ENCODE results near the gene CENPP. TPM values are rescaled to one million over a fixed set of nuclear protein-coding genes. Genes with fewer than 3 reads are reported as not detected.

CENPP gene
- total RNA-seq, 1 donor from 2014 or later: 7.7 TPM

DNA sequence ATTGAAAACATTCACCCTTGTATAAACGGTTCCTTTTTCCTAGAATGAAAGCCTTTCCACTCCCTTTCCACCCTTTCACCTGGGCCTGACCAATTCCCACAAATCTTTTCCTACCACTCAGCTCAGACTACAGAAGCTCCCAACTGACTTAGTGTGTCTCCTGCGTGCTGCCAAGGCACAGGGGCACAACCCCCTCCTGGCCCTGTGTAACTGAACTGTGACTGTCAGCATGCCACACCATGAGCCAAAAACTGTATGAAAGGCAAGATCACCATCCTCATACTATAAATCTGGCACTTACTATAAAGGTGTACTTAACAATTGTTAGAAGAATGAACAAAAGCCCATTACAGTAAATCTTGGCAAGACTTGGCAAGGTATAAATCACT is 12.1 kb upstream of the CENPP start:
- TF ChIP-seq, protein P1, sequence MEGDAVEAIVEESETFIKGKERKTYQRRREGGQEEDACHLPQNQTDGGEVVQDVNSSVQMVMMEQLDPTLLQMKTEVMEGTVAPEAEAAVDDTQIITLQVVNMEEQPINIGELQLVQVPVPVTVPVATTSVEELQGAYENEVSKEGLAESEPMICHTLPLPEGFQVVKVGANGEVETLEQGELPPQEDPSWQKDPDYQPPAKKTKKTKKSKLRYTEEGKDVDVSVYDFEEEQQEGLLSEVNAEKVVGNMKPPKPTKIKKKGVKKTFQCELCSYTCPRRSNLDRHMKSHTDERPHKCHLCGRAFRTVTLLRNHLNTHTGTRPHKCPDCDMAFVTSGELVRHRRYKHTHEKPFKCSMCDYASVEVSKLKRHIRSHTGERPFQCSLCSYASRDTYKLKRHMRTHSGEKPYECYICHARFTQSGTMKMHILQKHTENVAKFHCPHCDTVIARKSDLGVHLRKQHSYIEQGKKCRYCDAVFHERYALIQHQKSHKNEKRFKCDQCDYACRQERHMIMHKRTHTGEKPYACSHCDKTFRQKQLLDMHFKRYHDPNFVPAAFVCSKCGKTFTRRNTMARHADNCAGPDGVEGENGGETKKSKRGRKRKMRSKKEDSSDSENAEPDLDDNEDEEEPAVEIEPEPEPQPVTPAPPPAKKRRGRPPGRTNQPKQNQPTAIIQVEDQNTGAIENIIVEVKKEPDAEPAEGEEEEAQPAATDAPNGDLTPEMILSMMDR (IDR thresholded peaks at IDR 0.05): no peak

GRCh38 chr9:92315456-92315855 is 10.3 kb upstream of the CENPP start:
- no peaks in the 10 kb centered on the region for H3K27me3 Mint-ChIP-seq (ENCODE audit: low read depth)
- H3K4me3 Mint-ChIP-seq (ENCODE audit: unreplicated experiment): no peak overlapping the region
- peaks cover 9% of the 10 kb centered on the region for H3K4me1 Mint-ChIP-seq (ENCODE audit: low read depth)
- no peak for DNase-seq (ENCODE audit: low spot score)
- H3K9me3 Mint-ChIP-seq (ENCODE audit: low read depth): no peaks in the 10 kb centered on the region
- H3K27ac Mint-ChIP-seq (ENCODE audit: unreplicated experiment): no peak overlapping the region
- TF ChIP-seq, protein P1 (IDR thresholded peaks at IDR 0.05): no peak
- H3K36me3 Mint-ChIP-seq (ENCODE audit: low read depth): peaks cover 42% of the 10 kb centered on the region

More for the DNA sequence above, 12.1 kb upstream of the CENPP start:
- Mint-ChIP-seq H3K27me3 (ENCODE audit: low read depth) (no peaks in the 10 kb centered on the region), H3K27ac (ENCODE audit: unreplicated experiment) (no peak overlapping the region), H3K4me1 (ENCODE audit: low read depth) (peaks cover 18% of the 10 kb centered on the region), H3K9me3 (ENCODE audit: low read depth) (no peaks in the 10 kb centered on the region), H3K36me3 (ENCODE audit: low read depth) (peaks cover 39% of the 10 kb centered on the region), H3K4me3 (ENCODE audit: unreplicated experiment) (no peak overlapping the region)
- no peak for DNase-seq (ENCODE audit: low spot score)

DNA sequence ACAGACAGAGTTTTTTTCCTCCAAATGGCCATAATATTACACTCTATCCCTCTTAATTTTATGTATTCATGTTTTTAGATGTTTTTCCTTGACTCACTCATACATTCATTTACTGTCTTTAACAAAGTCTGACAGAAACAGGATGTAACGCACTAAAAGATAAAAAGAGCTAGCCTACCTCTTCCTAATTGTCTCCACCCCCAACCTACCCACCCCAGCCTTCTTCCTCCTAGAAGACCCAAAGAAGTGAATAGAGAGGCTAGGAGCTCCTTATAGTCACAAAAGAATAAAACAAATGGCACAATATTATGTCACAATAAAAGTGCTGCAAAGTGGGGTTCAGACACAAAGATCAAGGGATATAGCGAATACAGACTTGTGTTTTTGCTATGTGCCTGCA is 1.3 kb upstream of the CENPP start:
- TF ChIP-seq, protein P1 (IDR thresholded peaks at IDR 0.05): no peak
- no peak for DNase-seq (ENCODE audit: low spot score)
- H3K36me3 Mint-ChIP-seq (ENCODE audit: low read depth): peaks cover 10% of the 10 kb centered on the region
- H3K27ac Mint-ChIP-seq (ENCODE audit: unreplicated experiment): peak overlapping the region; percentile 99
- no peaks in the 10 kb centered on the region for H3K9me3 Mint-ChIP-seq (ENCODE audit: low read depth)
- peaks cover 37% of the 10 kb centered on the region for H3K4me1 Mint-ChIP-seq (ENCODE audit: low read depth)
- peak overlapping the region; percentile 97 for H3K4me3 Mint-ChIP-seq (ENCODE audit: unreplicated experiment)
- no peaks in the 10 kb centered on the region for H3K27me3 Mint-ChIP-seq (ENCODE audit: low read depth)

DNA sequence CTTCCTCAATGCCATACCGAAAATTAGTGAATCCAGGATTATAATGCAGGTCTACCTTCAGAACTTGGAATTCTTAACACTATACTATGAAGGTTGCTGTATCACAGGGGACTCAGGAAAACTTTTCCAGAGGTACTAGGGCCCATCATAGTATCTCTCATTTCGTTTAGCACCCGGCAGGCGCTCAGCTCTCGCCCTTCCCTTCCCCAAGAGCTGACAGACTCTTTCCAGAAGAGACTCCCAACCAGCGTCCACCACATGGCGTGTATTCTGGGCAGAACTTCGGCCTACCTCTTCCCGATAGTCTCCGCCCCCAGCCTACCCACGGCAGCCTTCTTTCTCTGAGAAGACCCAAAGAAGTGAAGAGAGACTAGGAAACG is 874 bp upstream of the CENPP start:
- Mint-ChIP-seq H3K9me3 (ENCODE audit: low read depth) (no peaks in the 10 kb centered on the region), H3K27me3 (ENCODE audit: low read depth) (no peaks in the 10 kb centered on the region), H3K4me1 (ENCODE audit: low read depth) (peaks cover 37% of the 10 kb centered on the region), H3K36me3 (ENCODE audit: low read depth) (peaks cover 6% of the 10 kb centered on the region), H3K4me3 (ENCODE audit: unreplicated experiment) (peak overlapping the region; percentile 97), H3K27ac (ENCODE audit: unreplicated experiment) (peak overlapping the region; percentile 99)
- DNase-seq (ENCODE audit: low spot score): no peak
- TF ChIP-seq, protein P1 (IDR thresholded peaks at IDR 0.05): no peak

DNA sequence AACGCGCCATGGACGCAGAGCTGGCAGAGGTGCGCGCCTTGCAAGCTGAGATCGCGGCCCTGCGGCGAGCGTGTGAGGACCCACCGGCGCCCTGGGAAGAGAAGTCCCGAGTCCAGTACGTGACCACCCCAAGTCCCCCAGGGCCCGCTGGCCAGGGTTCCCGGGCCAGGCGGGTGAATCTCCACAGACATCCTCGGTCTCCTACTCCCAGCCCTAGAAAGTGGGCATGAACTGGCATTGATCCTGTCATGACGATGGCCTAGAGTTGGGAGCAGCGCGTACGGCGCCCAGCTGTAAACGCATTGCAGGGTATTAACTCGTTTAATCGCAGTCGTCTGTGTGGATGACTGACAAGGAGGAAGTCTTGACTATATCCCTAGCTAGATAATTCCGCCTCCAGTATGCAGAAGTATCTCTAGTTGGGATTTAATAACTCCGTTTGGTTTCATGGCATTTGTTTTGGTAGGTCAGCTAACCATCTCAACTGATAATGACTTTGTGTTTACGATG is 293 bp downstream of the CENPP start:
- H3K27ac Mint-ChIP-seq (ENCODE audit: unreplicated experiment): peak overlapping the region; percentile 99
- peaks cover 40% of the 10 kb centered on the region for H3K4me1 Mint-ChIP-seq (ENCODE audit: low read depth)
- no peaks in the 10 kb centered on the region for H3K9me3 Mint-ChIP-seq (ENCODE audit: low read depth)
- peak; percentile 93 for DNase-seq (ENCODE audit: low spot score)
- peak overlapping the region; percentile 97 for H3K4me3 Mint-ChIP-seq (ENCODE audit: unreplicated experiment)
- H3K36me3 Mint-ChIP-seq (ENCODE audit: low read depth): peaks cover 2% of the 10 kb centered on the region
- TF ChIP-seq, protein P1 (IDR thresholded peaks at IDR 0.05): no peak
- no peaks in the 10 kb centered on the region for H3K27me3 Mint-ChIP-seq (ENCODE audit: low read depth)
